CD4-positive, alpha-beta T cell treated with Interleukin-10 for 1 hour (primary cell): ENCODE results near the gene CANX.
A peak's percentile ranks its signal among the peaks of the same experiment; 100 is the strongest.
"Not testable (repeated sequence)": the region's sequence is repeated elsewhere in the genome, so short reads cannot be mapped to it uniquely, and the experiment has no call there.

Experiments
- DNase-seq: peaks from one replicate; pipeline ENCODE4 v3.0.0-alpha.2; 2020

The CANX gene

DNA sequence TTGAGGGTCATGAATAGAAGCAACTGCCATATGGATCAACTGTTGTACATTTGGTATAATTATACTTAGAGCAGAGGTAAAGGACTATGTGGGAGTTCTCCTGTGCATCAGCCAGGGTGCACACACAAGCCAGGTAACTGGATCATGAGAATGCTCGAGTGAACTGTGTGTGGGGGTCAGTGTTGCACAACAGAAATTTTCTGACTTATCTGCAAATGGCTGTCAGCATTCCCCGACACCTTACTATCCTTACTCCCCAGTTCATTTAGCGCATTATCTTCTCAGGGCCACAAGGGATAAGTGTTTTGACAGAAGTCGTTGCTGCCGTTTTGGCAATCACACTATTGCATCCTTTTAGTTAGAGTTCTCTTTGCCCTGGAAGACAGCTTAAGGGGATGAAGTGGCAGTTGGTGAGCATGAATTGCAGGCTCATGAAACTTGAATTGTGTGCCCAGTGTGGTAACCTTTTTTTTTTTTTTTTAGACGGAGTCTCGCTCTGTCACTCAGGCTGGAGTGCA lies 1.7 kb downstream of the CANX start:
- DNase-seq = no peak

DNA sequence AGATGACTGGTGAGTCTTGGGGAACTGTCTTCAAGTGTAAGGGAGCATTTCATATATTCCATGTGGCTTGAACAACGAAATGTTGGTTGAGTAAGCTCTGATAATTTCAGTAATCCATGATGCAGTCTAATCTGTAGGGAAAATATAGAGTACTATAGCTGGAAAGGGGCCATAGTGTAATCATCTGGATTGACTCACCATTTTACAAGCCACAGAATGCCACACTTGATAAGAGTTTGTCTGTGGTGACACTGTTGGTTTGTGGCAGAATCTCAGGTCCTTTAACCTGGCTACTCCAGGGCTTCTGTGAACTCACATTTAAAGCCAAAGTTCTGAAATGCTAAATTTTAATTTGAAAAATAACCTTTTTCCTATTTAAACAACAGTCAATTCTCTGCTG lies 17.5 kb downstream of the CANX start:
- no peak for DNase-seq

- DNase-seq = no peak
Observed at GRCh38 chr5:179720222-179720621, 21.5 kb downstream of the CANX start.

DNA sequence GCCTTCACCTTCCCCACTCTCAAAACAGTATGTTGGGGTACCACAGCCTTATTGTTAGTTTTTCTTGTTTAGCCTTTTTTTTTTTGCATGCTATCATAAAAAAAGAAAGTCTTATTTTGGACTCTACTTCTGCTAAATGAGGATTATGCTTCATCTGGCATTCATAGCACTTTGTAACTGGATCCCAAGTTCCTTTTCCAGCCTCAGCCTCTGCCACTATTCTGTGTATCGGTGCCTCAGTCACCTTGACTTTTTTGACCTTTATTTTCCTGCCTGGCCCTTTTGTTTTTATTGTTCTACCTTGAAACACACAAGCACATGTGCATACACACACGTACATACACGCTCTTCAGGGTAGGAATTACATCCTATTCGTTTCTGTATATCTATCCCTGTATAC lies 25.4 kb downstream of the CANX start:
- no peak for DNase-seq

- DNase-seq = no peak
Observed at GRCh38 chr5:179727106-179727505, 28.3 kb downstream of the CANX start.

- DNase-seq = no peak
Observed at GRCh38 chr5:179729303-179729702, 30.5 kb downstream of the CANX start.

DNA sequence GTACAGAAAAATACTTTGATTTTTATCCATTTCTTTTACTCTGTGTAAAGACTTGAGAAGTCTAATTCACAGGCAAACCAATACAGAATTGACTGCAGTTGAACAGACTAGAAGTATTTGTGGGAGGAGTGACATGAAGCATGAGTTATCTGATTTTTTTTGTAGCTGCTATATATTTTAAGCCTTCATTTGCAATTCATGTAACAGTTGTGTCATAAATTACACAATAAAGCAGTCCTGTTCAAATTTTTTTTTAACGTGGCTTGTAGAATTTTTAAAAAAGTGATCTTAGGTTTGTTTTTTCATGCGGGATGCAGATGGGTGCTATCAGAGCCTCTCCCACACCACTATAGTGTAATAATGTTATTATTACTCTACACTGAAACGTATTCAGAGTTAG lies 31.0 kb downstream of the CANX start:
- no peak for DNase-seq

DNA sequence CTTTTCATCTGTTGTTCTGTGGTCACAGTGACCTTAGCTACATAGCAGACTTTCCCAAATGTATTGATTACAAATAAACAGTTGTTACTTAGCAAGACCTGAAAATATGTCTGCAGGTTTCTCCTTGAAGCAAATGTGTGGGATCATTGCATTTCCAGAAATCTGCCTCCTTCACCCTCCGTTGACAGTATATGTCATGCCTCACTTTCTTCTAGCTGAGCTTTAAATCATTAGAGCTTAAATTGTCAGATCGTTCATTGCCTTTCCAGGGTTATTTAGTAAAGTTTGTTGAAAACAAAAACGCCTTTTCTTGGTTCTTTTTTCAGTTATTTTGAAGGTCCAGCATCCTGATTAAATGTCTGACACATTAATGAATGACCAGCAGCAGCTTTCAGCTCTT lies 31.6 kb downstream of the CANX start:
- no peak for DNase-seq

DNA sequence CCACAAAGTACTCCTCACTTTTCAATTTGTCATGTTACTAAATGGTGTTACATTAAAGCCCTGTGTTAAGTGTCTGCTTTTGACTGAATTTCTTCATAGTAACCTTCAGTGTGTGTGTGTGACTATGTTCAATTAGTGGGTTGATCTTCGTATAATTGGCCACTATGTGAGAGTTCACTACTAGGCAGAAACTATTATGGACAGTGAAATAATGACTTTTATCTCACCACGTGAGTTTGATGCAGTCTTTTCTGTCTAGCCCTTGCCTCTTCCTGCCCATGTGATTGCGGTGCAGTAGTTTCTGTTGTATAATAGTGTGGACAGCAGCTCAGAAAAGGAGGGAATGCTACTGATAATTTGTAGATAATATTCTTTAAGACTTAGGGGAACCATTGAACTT lies 32.1 kb downstream of the CANX start:
- no peak for DNase-seq

DNA sequence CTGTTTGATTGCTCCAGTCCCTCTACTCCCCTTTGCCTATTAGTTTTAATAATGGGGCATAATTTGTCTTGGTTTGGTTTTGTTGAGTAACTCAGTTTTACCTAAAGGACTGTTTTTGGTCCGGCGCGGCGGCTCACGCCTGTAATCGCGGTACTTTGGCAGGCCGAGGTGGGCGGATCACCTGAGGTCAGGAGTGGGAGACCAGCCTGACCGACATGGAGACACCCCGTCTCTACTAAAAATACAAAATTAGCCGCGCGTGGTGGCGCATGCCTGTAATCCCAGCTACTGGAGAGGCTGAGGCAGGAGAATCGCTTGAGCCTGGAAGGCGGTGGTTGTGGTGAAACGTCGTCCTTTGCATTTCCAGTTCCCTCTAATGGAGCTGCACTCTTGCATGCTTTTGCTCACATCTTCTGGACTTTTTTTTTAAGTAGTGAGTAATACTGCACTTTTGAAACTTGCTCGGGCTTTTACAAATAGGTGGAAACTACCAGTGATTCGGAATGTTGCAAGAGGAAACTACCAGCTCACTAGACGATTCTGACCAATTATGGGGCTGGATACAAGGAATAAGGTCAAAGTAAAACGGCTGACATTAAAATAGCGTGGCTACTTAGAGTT lies 33.1 kb downstream of the CANX start:
- DNase-seq = no peak

DNA sequence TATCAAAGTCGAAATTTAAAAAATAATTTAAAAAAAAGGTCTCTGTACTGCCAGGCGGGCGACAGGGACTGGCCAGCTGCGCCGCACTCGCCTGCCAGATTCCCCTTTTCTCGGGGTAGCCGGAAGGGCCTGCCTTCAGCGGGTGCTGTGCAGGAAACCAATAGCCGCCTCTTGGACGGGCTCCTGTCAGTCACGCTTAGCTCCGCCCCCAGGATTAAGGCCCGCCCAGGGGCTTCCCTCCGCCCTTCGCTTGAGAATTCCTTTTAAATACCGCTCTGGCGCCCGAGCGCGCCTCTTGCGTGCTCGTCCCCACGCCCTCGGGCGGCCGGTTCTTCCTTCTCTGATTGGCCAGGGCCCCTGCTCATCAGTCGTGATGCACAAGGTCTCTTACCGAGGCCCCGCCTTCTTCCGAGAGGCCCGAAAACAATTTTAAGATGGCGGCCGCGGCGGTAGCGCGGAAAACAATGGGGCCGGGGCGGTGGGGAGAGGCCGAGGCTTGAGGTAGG lies 33.7 kb downstream of the CANX start, which contains the start of gene MAML1:
TSS of gene MAML1 (plus strand) at position 411 of the 506 bp plus-strand sequence. CDS start 291 bp downstream, outside the sequence.
- DNase-seq = peak; percentile 100

GRCh38 chr5:179732918-179733771 lies 34.4 kb downstream of the CANX start:
- peak; percentile 12 for DNase-seq

- no peak for DNase-seq
Observed at GRCh38 chr5:179733772-179734126, 35.0 kb downstream of the CANX start.

GRCh38 chr5:179734536-179735164 lies 35.9 kb downstream of the CANX start:
- no peak for DNase-seq

GRCh38 chr5:179738742-179739141 lies 40.0 kb downstream of the CANX start:
- no peak for DNase-seq

GRCh38 chr5:179744106-179744505 lies 45.3 kb downstream of the CANX start:
- DNase-seq = not testable (repeated sequence)

- no peak for DNase-seq
Observed at GRCh38 chr5:179746872-179747271, 48.1 kb downstream of the CANX start.

- DNase-seq = no peak
Observed at GRCh38 chr5:179747811-179748210, 49.0 kb downstream of the CANX start.

DNA sequence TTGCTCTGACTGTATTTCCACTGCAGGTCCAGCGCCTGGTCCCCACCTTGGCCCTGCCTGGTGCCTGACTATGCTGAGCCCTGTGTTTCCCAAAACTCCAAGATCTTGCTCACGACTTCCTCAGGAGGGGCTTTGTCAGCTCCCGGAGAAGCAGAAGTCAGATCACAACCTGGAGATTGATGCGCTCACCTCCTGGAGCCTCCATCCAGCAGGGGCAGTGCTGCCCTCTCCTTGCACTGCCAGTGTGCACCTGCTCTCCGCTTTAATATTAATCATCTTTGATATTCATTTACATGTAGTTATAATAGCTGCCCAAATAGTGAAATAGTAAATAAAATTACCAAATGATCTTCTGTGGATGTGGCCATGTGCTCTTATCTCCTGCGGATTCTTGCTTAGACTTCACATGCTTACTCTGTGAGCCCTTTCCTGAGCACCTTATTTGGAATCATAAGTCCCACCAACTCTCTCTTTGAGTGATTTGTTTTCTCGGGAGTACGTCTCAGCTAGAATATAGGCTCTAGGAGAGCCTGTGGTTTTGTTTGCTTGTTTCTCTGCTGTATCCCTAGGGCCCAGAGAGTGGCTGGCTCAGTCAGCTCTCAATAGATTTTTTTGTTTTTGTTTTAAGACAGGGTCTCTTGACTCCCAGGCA lies 51.2 kb downstream of the CANX start:
- no peak for DNase-seq

- no peak for DNase-seq
Observed at GRCh38 chr5:179753971-179754370, 55.2 kb downstream of the CANX start.

- no peak for DNase-seq
Observed at GRCh38 chr5:179755022-179755421, 56.3 kb downstream of the CANX start.

DNA sequence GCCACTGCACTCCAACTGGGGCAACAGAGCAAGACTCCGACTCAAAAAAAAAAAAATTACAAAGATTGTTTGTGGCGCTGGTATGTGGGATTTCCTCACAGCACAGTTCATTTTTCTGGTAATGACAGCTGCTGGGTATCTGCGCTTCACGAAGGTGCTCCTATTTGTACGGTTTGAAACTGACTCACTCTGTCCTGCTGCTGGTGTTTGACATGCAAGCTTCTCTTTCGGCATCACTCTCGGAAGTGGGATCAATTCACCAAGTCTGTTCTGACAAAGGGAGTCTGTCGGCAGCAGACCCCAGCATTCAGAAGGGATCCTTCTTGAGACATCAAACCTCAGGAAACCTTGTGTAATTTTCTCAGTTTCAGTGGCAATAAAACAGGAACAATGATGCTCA lies 60.2 kb downstream of the CANX start:
- DNase-seq = no peak
